WTC11 (cell line): ENCODE data around the gene WDR48. TPM values are rescaled to one million over a fixed set of nuclear protein-coding genes. Genes with fewer than 3 reads are reported as not detected.

Experiments used
- ATAC-seq: fragments of 200-7000 bp; cut with Tn5 transposase; 2 replicates; pipeline ENCODE4 v1.10.0; 2021; ENCODE audit warnings: mild to moderate bottlenecking, moderate library complexity
- CTCF ChIA-PET: fragments of 300-600 bp; sonication (Branson Sonifier 250); formaldehyde crosslinking; loops from one replicate; lab custom pipeline; 2021; ENCODE audit warnings: antibody characterized with exemption; lab: Charles Lee
- POLR2A ChIA-PET: fragments of 350-600 bp; sonication (Branson Sonifier 250); formaldehyde crosslinking; loops from one replicate; lab custom pipeline; 2021; ENCODE audit warnings: antibody characterized with exemption; lab: Charles Lee
- DNase-seq: peaks from one replicate; pipeline ENCODE4 v3.0.0; 2021; ENCODE audit warnings: low spot score
- H3K27ac Mint-ChIP-seq: 2 replicates; pipeline ENCODE4 v1.8.0; 2021; ENCODE audit warnings: mixed read lengths
- H3K27me3 Mint-ChIP-seq: 2 replicates; pipeline ENCODE4 v1.8.0; 2021; ENCODE audit warnings: low read depth, mild to moderate bottlenecking, moderate library complexity, mixed read lengths
- H3K36me3 Mint-ChIP-seq: 2 replicates; pipeline ENCODE4 v1.8.0; 2021; ENCODE audit warnings: mixed read lengths
- H3K4me1 Mint-ChIP-seq: 2 replicates; pipeline ENCODE4 v1.8.0; 2022; ENCODE audit warnings: mixed read lengths
- H3K4me3 Mint-ChIP-seq: 2 replicates; pipeline ENCODE4 v1.8.0; 2021; ENCODE audit warnings: mild to moderate bottlenecking, moderate library complexity, mixed read lengths
- H3K9me3 Mint-ChIP-seq: 2 replicates; pipeline ENCODE4 v1.8.0; 2021; ENCODE audit warnings: mixed read lengths
- ATF2 ChIP-seq: sonication (generic); formaldehyde crosslinking; IDR thresholded peaks from 2 replicates; pipeline ENCODE4 v1.8.1; 2022; ENCODE audit warnings: low read depth, missing genetic modification reagents, borderline replicate concordance
- CREM ChIP-seq: sonication (generic); formaldehyde crosslinking; IDR thresholded peaks from 2 replicates; pipeline ENCODE4 v1.8.1; 2022; ENCODE audit warnings: mild to moderate bottlenecking, missing genetic modification reagents, moderate library complexity
- E2F1 ChIP-seq: sonication (generic); formaldehyde crosslinking; IDR thresholded peaks from 2 replicates; pipeline ENCODE4 v1.8.0; 2022; ENCODE audit warnings: mild to moderate bottlenecking, missing genetic modification reagents
- E2F4 ChIP-seq: sonication (generic); formaldehyde crosslinking; IDR thresholded peaks from 2 replicates; pipeline ENCODE4 v1.8.1; 2022; ENCODE audit warnings: low read depth, mild to moderate bottlenecking, moderate library complexity, missing genetic modification reagents, borderline replicate concordance
- EMX1 ChIP-seq: fragments of 250-450 bp; sonication (Bioruptor Pico); IDR thresholded peaks from 2 replicates; pipeline ENCODE4 v1.8.0; 2021; ENCODE audit warnings: mild to moderate bottlenecking
- ESRRA ChIP-seq: sonication (generic); formaldehyde crosslinking; IDR thresholded peaks from 2 replicates; pipeline ENCODE4 v1.8.1; 2022; ENCODE audit warnings: mild to moderate bottlenecking, missing genetic modification reagents, borderline replicate concordance
- ETV6 ChIP-seq: sonication (generic); formaldehyde crosslinking; IDR thresholded peaks from 2 replicates; pipeline ENCODE4 v1.8.1; 2022; ENCODE audit warnings: mild to moderate bottlenecking, missing genetic modification reagents
- FOXP4 ChIP-seq: sonication (generic); formaldehyde crosslinking; IDR thresholded peaks from 2 replicates; pipeline ENCODE4 v1.8.0; 2022; ENCODE audit warnings: mild to moderate bottlenecking, missing genetic modification reagents
- GABPB1 ChIP-seq: sonication (generic); formaldehyde crosslinking; IDR thresholded peaks from 2 replicates; pipeline ENCODE4 v1.8.1; 2023; ENCODE audit warnings: mild to moderate bottlenecking, missing genetic modification reagents
- GRHL2 ChIP-seq: fragments of 250-450 bp; sonication (Bioruptor Pico); IDR thresholded peaks from 2 replicates; pipeline ENCODE4 v1.8.0; 2022; ENCODE audit warnings: mild to moderate bottlenecking, moderate library complexity; ENCODE audit not compliant: insufficient replicate concordance, severe bottlenecking
- IRF2 ChIP-seq: sonication (generic); formaldehyde crosslinking; IDR thresholded peaks from 2 replicates; pipeline ENCODE4 v1.8.0; 2022; ENCODE audit warnings: low read depth, missing genetic modification reagents, borderline replicate concordance
- MXD4 ChIP-seq: fragments of 250-450 bp; sonication (Bioruptor Pico); IDR thresholded peaks from 2 replicates; pipeline ENCODE4 v1.8.0; 2021; ENCODE audit warnings: mild to moderate bottlenecking, moderate library complexity, borderline replicate concordance
- NFATC4 ChIP-seq: fragments of 250-450 bp; sonication (Bioruptor Pico); IDR thresholded peaks from 2 replicates; pipeline ENCODE4 v1.9.0; 2021; ENCODE audit warnings: mild to moderate bottlenecking
- NR3C1 ChIP-seq: sonication (generic); formaldehyde crosslinking; conservative IDR thresholded peaks from 2 replicates; pipeline ENCODE4 v1.8.1; 2023; ENCODE audit warnings: low read depth, mild to moderate bottlenecking, missing genetic modification reagents
- PRDM15 ChIP-seq: sonication (generic); formaldehyde crosslinking; IDR thresholded peaks from 2 replicates; pipeline ENCODE4 v1.8.0; 2022; ENCODE audit warnings: missing genetic modification reagents
- PRRX2 ChIP-seq: fragments of 250-450 bp; sonication (Bioruptor Pico); IDR thresholded peaks from 2 replicates; pipeline ENCODE4 v1.8.0; 2021; ENCODE audit warnings: mild to moderate bottlenecking
- ZMAT4 ChIP-seq: fragments of 250-450 bp; sonication (Bioruptor Pico); IDR thresholded peaks from 2 replicates; pipeline ENCODE4 v1.9.0; 2021; ENCODE audit warnings: mild to moderate bottlenecking
- ZNF121 ChIP-seq: sonication (generic); formaldehyde crosslinking; IDR thresholded peaks from 2 replicates; pipeline ENCODE4 v1.8.0; 2023; ENCODE audit warnings: missing genetic modification reagents
- ZNF232 ChIP-seq: sonication (generic); formaldehyde crosslinking; IDR thresholded peaks from 2 replicates; pipeline ENCODE4 v1.8.0; 2022; ENCODE audit warnings: mild to moderate bottlenecking, missing genetic modification reagents
- ZNF396 ChIP-seq: fragments of 250-450 bp; sonication (Bioruptor Pico); IDR thresholded peaks from 2 replicates; pipeline ENCODE4 v1.8.0; 2021; ENCODE audit warnings: mild to moderate bottlenecking, moderate library complexity, borderline replicate concordance
- ZNF416 ChIP-seq: fragments of 250-450 bp; sonication (Bioruptor Pico); IDR thresholded peaks from 2 replicates; pipeline ENCODE4 v1.9.0; 2021; ENCODE audit warnings: mild to moderate bottlenecking, inconsistent platforms
- ZNF671 ChIP-seq: fragments of 250-450 bp; sonication (Bioruptor Pico); IDR thresholded peaks from 2 replicates; pipeline ENCODE4 v1.8.0; 2021; ENCODE audit warnings: mild to moderate bottlenecking
- total RNA-seq: library from RNA; stranded (reverse); gene quantifications from 3 replicates; pipeline ENCODE4 v1.2.3, GENCODE V29; 2021

Gene WDR48
- total RNA-seq, 1 experiment from 2014 or later, result 40.9 TPM

- Mint-ChIP-seq H3K9me3 (no peaks in the 10 kb centered on the region), H3K27me3 (no peaks in the 10 kb centered on the region; the same call in 1 of the 2 replicates), H3K4me3 (no peak overlapping the region), H3K36me3 (no peaks in the 10 kb centered on the region), H3K4me1 (no peaks in the 10 kb centered on the region), H3K27ac (no peak overlapping the region)
- DNase-seq, result no peak
- no peak for ATAC-seq
- POLR2A ChIA-PET, result no interaction called here
- TF ChIP-seq IRF2, result no peak
- no peak for TF ChIP-seq E2F4
- TF ChIP-seq ATF2 (CRISPR knock-in tag), result no peak
- TF ChIP-seq FOXP4 (CRISPR knock-in tag), result no peak
- CTCF ChIA-PET, result no interaction called here
Measured at GRCh38 chr3:39024497-39024896, 27.3 kb upstream of the WDR48 start.

- POLR2A ChIA-PET, result no interaction called here
- Mint-ChIP-seq H3K27me3 (no peaks in the 10 kb centered on the region), H3K4me1 (no peaks in the 10 kb centered on the region), H3K9me3 (no peaks in the 10 kb centered on the region)
- no peak for ATAC-seq
- DNase-seq, result no peak
- TF ChIP-seq GRHL2 (CRISPR knock-in tag) (no peak), ZNF416 (CRISPR knock-in tag) (no peak), ZNF396 (no peak), NFATC4 (CRISPR knock-in tag) (no peak), ATF2 (CRISPR knock-in tag) (no peak), PRRX2 (CRISPR knock-in tag) (no peak), EMX1 (CRISPR knock-in tag) (no peak), GABPB1 (CRISPR knock-in tag) (no peak), ZNF121 (no peak), ETV6 (CRISPR knock-in tag) (no peak)
- TF ChIP-seq, all 79 proteins: peak for 0
- no peaks in the 10 kb centered on the region for H3K36me3 Mint-ChIP-seq
- no peak overlapping the region for H3K4me3 Mint-ChIP-seq
- CTCF ChIA-PET, result no interaction called here
- H3K27ac Mint-ChIP-seq, result no peak overlapping the region
Measured at GRCh38 chr3:39025222-39025970, 26.4 kb upstream of the WDR48 start.

GRCh38 chr3:39028546-39028945 is 23.3 kb upstream of the WDR48 start:
- Mint-ChIP-seq H3K36me3 (no peaks in the 10 kb centered on the region), H3K27me3 (no peaks in the 10 kb centered on the region), H3K4me3 (no peak overlapping the region), H3K27ac (no peak overlapping the region), H3K9me3 (no peaks in the 10 kb centered on the region), H3K4me1 (no peaks in the 10 kb centered on the region)
- POLR2A ChIA-PET, result no interaction called here
- CTCF ChIA-PET, result interaction anchor here (4.6 kb wide), 1 partner anchor 28 kb away, joined by 44 read pairs; no protein-coding TSS in a partner anchor
- DNase-seq, result no peak
- ATAC-seq, result no peak
- no peak for TF ChIP-seq CREM (CRISPR knock-in tag)
- TF ChIP-seq MXD4 (CRISPR knock-in tag), result no peak
- TF ChIP-seq ZNF232 (CRISPR knock-in tag), result no peak
- no peak for TF ChIP-seq ZMAT4 (CRISPR knock-in tag)
- TF ChIP-seq PRDM15 (CRISPR knock-in tag), result no peak
- TF ChIP-seq E2F1 (CRISPR knock-in tag), result no peak
- no peak for TF ChIP-seq NR3C1
- TF ChIP-seq ZNF671 (CRISPR knock-in tag), result no peak
- TF ChIP-seq GABPB1 (CRISPR knock-in tag), result no peak
- TF ChIP-seq ESRRA, result no peak
